K562 (cell line): ENCODE measurements around the gene TUBE1.

Source experiments
- CTCF ChIP-seq, 3 experiments: IDR thresholded peaks in 2 of 3; conservative IDR thresholded peaks in 1 of 3; 2 replicates each; pipeline ENCODE4 v1.5.1; 2011 to 2012; ENCODE audit warnings: low read length in 3 of 3, mild to moderate bottlenecking in 3 of 3, control low read depth in 2 of 3, improper control_type of control experiment in 1 of 3, inconsistent platforms in 1 of 3, low read depth in 1 of 3, mixed read lengths in 1 of 3, moderate library complexity in 1 of 3; ENCODE audit not compliant: insufficient read depth in 2 of 3
- EP300 ChIP-seq: IDR thresholded peaks from 2 replicates; pipeline ENCODE4 v1.6.1; 2012; ENCODE audit warnings: low read length, improper control_type of control experiment
- GABPB1 ChIP-seq: sonication (generic); formaldehyde crosslinking; IDR thresholded peaks from 2 replicates; pipeline ENCODE4 v1.8.0; 2022; ENCODE audit warnings: mild to moderate bottlenecking, missing genetic modification reagents
- KDM4B ChIP-seq, 2 experiments: fragments of 450-650 bp in 1 of 2; sonication (generic) in 1 of 2; IDR thresholded peaks; 2 replicates each; pipeline ENCODE4 v1.6.1; 2016 to 2017; ENCODE audit warnings: borderline replicate concordance in 2 of 2, antibody characterized with exemption in 1 of 2, low read depth in 1 of 2, mild to moderate bottlenecking in 1 of 2
- KLF13 ChIP-seq: fragments of 450-650 bp; IDR thresholded peaks from 2 replicates; pipeline ENCODE4 v1.6.1; 2016; ENCODE audit warnings: missing genetic modification characterization, low read depth, mild to moderate bottlenecking, missing compliant biosample characterization, moderate library complexity, borderline replicate concordance
- MAFG ChIP-seq: fragments of 450-650 bp; conservative IDR thresholded peaks from 2 replicates; pipeline ENCODE4 v1.6.1; 2016; ENCODE audit warnings: missing genetic modification characterization, missing compliant biosample characterization
- MAZ ChIP-seq, 2 experiments: fragments of 450-650 bp in 1 of 2; sonication (generic) in 1 of 2; formaldehyde crosslinking; IDR thresholded peaks in 1 of 2; conservative IDR thresholded peaks in 1 of 2; 2 replicates each; pipeline versions ENCODE4 v1.4.0 to v1.5.0; 2020; ENCODE audit warnings: mild to moderate bottlenecking in 1 of 2, missing genetic modification reagents in 1 of 2
- SMARCE1 ChIP-seq: fragments of 450-650 bp; IDR thresholded peaks from 2 replicates; pipeline ENCODE4 v1.7.1; 2016; ENCODE audit warnings: mild to moderate bottlenecking
- ZNF121 ChIP-seq: sonication (generic); formaldehyde crosslinking; conservative IDR thresholded peaks from 2 replicates; pipeline ENCODE4 v1.8.0; 2022; ENCODE audit warnings: missing genetic modification reagents
- TF ChIP-seq, protein P1 (sequence below): sonication (generic); formaldehyde crosslinking; IDR thresholded peaks from 2 replicates; pipeline ENCODE4 v1.8.1; 2022; ENCODE audit warnings: missing genetic modification reagents

- TF ChIP-seq KDM4B (IDR thresholded peaks at IDR 0.05; ENCODE audit: borderline replicate concordance in 2 of 2, low read depth in 1 of 2) (no peak), EP300 (no peak), MAZ (CRISPR knock-in tag; conservative IDR thresholded peaks at IDR 0.05 in 1 of 2, IDR thresholded peaks at IDR 0.05 in 1 of 2) (no peak), CTCF (IDR thresholded peaks at IDR 0.05 in 2 of 3, conservative IDR thresholded peaks at IDR 0.05 in 1 of 3; ENCODE audit: insufficient read depth in 2 of 3, low read depth in 1 of 3, low read length in 3 of 3) (no peak), KLF13 (tag) (no peak), GABPB1 (CRISPR knock-in tag) (no peak), MAFG (tag) (no peak), SMARCE1 (no peak), ZNF121 (CRISPR knock-in tag) (no peak)
- TF ChIP-seq, protein P1, sequence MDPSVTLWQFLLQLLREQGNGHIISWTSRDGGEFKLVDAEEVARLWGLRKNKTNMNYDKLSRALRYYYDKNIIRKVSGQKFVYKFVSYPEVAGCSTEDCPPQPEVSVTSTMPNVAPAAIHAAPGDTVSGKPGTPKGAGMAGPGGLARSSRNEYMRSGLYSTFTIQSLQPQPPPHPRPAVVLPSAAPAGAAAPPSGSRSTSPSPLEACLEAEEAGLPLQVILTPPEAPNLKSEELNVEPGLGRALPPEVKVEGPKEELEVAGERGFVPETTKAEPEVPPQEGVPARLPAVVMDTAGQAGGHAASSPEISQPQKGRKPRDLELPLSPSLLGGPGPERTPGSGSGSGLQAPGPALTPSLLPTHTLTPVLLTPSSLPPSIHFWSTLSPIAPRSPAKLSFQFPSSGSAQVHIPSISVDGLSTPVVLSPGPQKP = no peak
Measured at GRCh38 chr6:112030961-112031660, 56.2 kb downstream of the TUBE1 start.
